A673 (cell line): ENCODE measurements around the gene DOCK1. TPM values are rescaled to one million over a fixed set of nuclear protein-coding genes. Genes with fewer than 3 reads are reported as not detected.

Experiments
- BruUV-seq: library from RNA; stranded (reverse); fragments of 400-500 nt; replicated peaks from 2 replicates; lab custom pipeline; 2021; lab: Mats Ljungman, UMichigan
- CTCF ChIA-PET: fragments of 300-600 bp; sonication (Branson Sonifier 250); formaldehyde crosslinking; loops from one replicate; lab custom pipeline; 2022; ENCODE audit warnings: antibody characterized with exemption; lab: Charles Lee
- POLR2A ChIA-PET: fragments of 300-600 bp; sonication (Branson Sonifier 250); formaldehyde crosslinking; loops from one replicate; lab custom pipeline; 2022; ENCODE audit warnings: antibody characterized with exemption; ENCODE audit not compliant: low non-redundant PET; lab: Charles Lee
- DNase-seq: peaks from one replicate; pipeline ENCODE4 v3.0.0-alpha.2; 2015; ENCODE audit warnings: low spot score
- H3K27ac ChIP-seq: fragments of 200-600 bp; sonication (generic); 2 replicates; pipeline ENCODE4 v1.5.1; 2016; ENCODE audit warnings: mixed run types, low read depth, mild to moderate bottlenecking, mixed read lengths, antibody characterized with exemption, low read length; ENCODE audit not compliant: poor library complexity, severe bottlenecking
- H3K27me3 ChIP-seq: fragments of 200-600 bp; sonication (generic); replicated peaks from 2 replicates; pipeline ENCODE4 v1.6.1; 2017; ENCODE audit warnings: mixed run types, low read depth, mild to moderate bottlenecking, mixed read lengths, antibody characterized with exemption, low read length; ENCODE audit not compliant: insufficient read depth, poor library complexity
- H3K36me3 ChIP-seq: fragments of 200-600 bp; sonication (generic); 2 replicates; pipeline ENCODE4 v1.6.1; 2016; ENCODE audit warnings: mixed run types, mild to moderate bottlenecking, mixed read lengths, antibody characterized with exemption, low read length; ENCODE audit not compliant: insufficient read depth, poor library complexity, severe bottlenecking
- H3K4me1 ChIP-seq: fragments of 200-600 bp; sonication (generic); 2 replicates; pipeline ENCODE4 v1.6.1; 2017; ENCODE audit warnings: mixed run types, mild to moderate bottlenecking, mixed read lengths, antibody characterized with exemption, low read length; ENCODE audit not compliant: insufficient read depth, poor library complexity, severe bottlenecking
- H3K4me3 ChIP-seq: fragments of 200-600 bp; sonication (generic); 2 replicates; pipeline ENCODE4 v1.5.1; 2016; ENCODE audit warnings: low read depth, mixed run types, mild to moderate bottlenecking, mixed read lengths, low read length; ENCODE audit not compliant: poor library complexity, severe bottlenecking
- H3K9me3 ChIP-seq: fragments of 200-600 bp; sonication (generic); 2 replicates; pipeline ENCODE4 v1.6.1; 2016; ENCODE audit warnings: mixed run types, low read depth, mild to moderate bottlenecking, mixed read lengths, antibody characterized with exemption, low read length; ENCODE audit not compliant: poor library complexity, severe bottlenecking
- EZH2 ChIP-seq: fragments of 200-600 bp; sonication (generic); IDR thresholded peaks from 2 replicates; pipeline ENCODE4 v1.6.1; 2017; ENCODE audit warnings: borderline replicate concordance, low read depth, mild to moderate bottlenecking, mixed read lengths, antibody characterized with exemption, low read length; ENCODE audit not compliant: poor library complexity, severe bottlenecking
- intact Hi-C: fragments of 100-400 bp; cut with micrococcal nuclease; formaldehyde crosslinking; loops from one replicate; pipeline ENCODE4 v1.10.0; 2022; ENCODE audit not compliant: unreplicated experiment
- total RNA-seq: library from RNA; stranded (reverse); gene quantifications from 2 replicates; pipeline ENCODE4 v1.2.3, GENCODE V29; 2021
- TF ChIP-seq, protein P1 (sequence below): fragments of 300-800, 200-600 bp; sonication (generic); conservative IDR thresholded peaks from 2 replicates; pipeline ENCODE4 v1.5.1; 2017; ENCODE audit warnings: low read depth, mild to moderate bottlenecking, antibody characterized with exemption, low read length, moderate library complexity, mixed read lengths

The DOCK1 gene
- total RNA-seq, 1 experiment from 2014 or later: 30.7 TPM

DNA sequence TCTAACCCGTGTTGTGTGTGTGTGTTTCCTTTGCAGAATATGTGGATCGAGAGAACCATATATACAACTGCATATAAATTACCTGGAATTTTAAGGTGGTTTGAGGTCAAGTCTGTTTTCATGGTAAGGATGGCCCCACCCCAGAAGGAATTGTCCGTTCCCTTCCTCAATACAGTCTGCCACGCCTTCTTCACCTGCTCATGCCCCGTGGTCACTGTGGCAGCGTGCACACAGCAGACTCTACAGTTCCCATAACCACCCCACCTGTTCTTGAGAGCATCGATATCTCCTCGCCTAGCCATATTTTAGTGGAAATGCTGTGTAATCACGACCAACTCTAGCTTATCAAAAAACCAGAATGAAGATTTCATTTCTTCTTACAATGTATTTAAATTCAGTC is 509.9 kb downstream of the DOCK1 start:
- intact Hi-C loops: no loop called here
- Histone ChIP-seq H3K27me3 (no peaks in the 10 kb centered on the region), H3K36me3 (no peaks in the 10 kb centered on the region), H3K9me3 (no peaks in the 10 kb centered on the region), H3K4me1 (no peaks in the 10 kb centered on the region), H3K27ac (no peak overlapping the region), H3K4me3 (no peak overlapping the region)
- CTCF ChIA-PET: interaction anchor here (0.6 kb wide), 1 partner anchor 25 kb away, joined by 5 read pairs; no protein-coding TSS in a partner anchor
- no TSS peak for BruUV-seq
- TF ChIP-seq, protein P1, sequence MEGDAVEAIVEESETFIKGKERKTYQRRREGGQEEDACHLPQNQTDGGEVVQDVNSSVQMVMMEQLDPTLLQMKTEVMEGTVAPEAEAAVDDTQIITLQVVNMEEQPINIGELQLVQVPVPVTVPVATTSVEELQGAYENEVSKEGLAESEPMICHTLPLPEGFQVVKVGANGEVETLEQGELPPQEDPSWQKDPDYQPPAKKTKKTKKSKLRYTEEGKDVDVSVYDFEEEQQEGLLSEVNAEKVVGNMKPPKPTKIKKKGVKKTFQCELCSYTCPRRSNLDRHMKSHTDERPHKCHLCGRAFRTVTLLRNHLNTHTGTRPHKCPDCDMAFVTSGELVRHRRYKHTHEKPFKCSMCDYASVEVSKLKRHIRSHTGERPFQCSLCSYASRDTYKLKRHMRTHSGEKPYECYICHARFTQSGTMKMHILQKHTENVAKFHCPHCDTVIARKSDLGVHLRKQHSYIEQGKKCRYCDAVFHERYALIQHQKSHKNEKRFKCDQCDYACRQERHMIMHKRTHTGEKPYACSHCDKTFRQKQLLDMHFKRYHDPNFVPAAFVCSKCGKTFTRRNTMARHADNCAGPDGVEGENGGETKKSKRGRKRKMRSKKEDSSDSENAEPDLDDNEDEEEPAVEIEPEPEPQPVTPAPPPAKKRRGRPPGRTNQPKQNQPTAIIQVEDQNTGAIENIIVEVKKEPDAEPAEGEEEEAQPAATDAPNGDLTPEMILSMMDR: no peak
- no peak for TF ChIP-seq EZH2
- no peak for DNase-seq
- POLR2A ChIA-PET: no interaction called here

DNA sequence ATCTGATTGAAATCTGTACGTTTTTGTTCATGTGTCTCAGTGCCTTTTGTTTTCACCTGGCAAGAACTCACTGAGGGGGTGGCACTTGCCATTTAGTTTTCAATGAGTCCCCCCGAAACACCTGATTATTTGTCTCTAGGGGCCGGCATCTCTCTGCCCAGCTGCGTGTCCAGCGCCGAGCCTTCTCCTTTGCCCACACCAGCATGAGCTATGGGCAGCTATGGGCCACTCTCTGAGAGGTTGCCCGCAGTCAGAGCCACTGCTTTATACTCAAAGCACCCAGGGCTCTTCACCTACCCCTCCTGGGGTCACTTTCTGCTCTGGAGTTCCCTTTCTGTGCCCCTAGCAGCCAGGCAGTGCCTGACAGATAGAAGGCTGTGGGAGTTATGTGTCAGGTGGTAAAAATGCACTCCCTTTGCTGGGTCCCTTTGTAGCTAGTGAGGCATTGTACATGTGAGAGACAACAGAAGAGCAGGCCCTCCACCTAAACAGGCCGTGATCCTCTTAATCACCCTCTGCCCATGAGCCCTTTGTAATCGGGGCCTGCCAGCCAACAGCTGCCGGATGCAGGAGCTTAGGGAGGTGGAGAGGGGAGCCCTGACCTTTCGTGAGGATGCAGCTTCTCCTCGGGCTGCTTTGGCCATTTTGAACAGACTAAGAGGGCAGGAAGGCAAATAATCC is 510.8 kb downstream of the DOCK1 start:
- H3K4me1 ChIP-seq: no peaks in the 10 kb centered on the region
- TF ChIP-seq EZH2: no peak
- TF ChIP-seq, protein P1: no peak
- no peaks in the 10 kb centered on the region for H3K9me3 ChIP-seq
- POLR2A ChIA-PET: no interaction called here
- no TSS peak for BruUV-seq
- intact Hi-C loops: no loop called here
- H3K27me3 ChIP-seq: no peaks in the 10 kb centered on the region
- no peak for DNase-seq
- no peaks in the 10 kb centered on the region for H3K36me3 ChIP-seq
- no peak overlapping the region for H3K27ac ChIP-seq
- CTCF ChIA-PET: no interaction called here
- H3K4me3 ChIP-seq: no peak overlapping the region

DNA sequence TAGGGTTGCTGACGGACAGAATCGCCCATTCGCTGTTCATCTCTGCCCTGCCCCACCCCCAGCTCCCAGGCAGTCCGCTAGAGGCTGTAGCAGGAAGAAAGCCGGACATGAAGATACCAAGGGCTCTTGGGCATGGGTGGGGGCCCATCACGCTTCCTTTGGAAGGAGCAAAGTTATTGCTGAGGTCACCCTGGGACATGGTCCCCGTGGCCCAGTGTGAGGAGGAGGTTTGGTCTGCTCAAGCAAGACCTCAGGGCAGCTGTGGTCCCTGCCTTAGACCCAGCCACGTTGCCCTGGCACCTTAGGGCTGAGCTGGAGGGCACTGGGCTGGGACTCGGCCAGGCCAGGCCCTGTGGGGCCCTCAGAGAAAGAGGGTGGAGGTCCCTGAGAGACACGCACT is 511.8 kb downstream of the DOCK1 start:
- CTCF ChIA-PET: no interaction called here
- Histone ChIP-seq H3K36me3 (no peaks in the 10 kb centered on the region), H3K4me1 (no peaks in the 10 kb centered on the region), H3K27ac (no peak overlapping the region), H3K9me3 (no peaks in the 10 kb centered on the region), H3K27me3 (no peaks in the 10 kb centered on the region), H3K4me3 (no peak overlapping the region)
- intact Hi-C loops: no loop called here
- POLR2A ChIA-PET: no interaction called here
- BruUV-seq: no TSS peak
- DNase-seq: no peak
- TF ChIP-seq EZH2: no peak
- TF ChIP-seq, protein P1: no peak
